Lower leg skin (tissue), 3 donors: ENCODE results near the gene NAALADL1.

ENCODE experiments used
- CTCF ChIP-seq, 3 donors: fragments of 450-650 bp; IDR thresholded peaks; one replicate each; pipeline ENCODE4 v1.5.1; 2016; ENCODE audit warnings: antibody characterized with exemption in 3 of 3, mild to moderate bottlenecking in 3 of 3, moderate library complexity in 2 of 3
- POLR2A ChIP-seq, 2 donors: fragments of 450-650 bp; IDR thresholded peaks; one replicate each; pipeline ENCODE4 v1.6.1; 2016 to 2017; ENCODE audit warnings: antibody characterized with exemption in 2 of 2, mild to moderate bottlenecking in 1 of 2, moderate library complexity in 1 of 2

GRCh38 chr11:65063532-65063931, 5.2 kb upstream of the NAALADL1 start:
- TF ChIP-seq CTCF (IDR thresholded peaks at IDR 0.05), result no peak
- TF ChIP-seq POLR2A (IDR thresholded peaks at IDR 0.05), result no peak
